ENCODE data around the gene CEP72.

Gene CEP72

GRCh38 chr5:660491-661030, 48.4 kb downstream of the CEP72 start:
- no peak for DNase-seq

DNA sequence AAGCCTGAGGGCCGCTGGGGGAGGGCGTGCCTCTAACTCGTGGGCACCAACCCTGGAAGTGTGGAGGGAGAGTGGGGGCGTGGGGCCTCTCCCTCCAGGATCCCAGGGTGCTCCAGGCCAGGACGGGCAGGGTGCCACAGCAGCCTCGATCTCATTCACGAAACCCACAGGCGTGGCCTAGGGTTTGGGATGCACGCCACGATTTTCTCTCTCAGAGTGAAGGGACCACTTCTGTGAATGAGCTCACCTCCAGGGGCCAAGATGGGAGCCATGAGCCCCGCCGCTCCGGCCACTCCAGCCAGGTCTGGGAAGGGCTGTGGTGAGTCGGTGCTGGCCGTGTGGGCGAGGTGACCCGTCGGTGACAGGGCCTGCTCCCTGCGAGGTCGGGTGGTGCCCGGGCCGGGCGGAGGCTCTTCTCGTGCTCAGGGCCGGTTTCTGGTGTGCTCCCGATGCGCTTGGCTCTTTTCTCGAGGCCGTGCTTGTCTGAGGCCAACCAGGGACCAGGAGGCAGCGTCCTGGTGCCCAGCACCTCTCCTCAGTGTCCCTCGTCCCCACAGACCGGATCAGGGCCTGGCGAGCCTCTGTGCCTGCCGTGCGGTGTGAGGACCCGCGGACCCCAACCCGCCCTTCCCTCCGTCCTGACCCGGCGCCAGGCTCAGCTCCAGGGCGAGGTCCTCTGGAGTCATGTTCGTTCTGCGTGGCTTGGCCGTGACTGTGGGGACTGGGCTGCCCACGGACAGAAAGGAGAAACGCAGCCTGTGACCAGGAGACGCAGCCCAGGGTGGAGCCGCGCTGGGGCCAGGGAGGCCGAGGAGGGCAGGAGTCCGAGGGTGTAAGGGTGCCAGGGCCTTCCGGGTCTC, 50.0 kb downstream of the CEP72 start:
- no peak for DNase-seq

- DNase-seq, result no peak
Observed at GRCh38 chr5:662751-663435, 50.8 kb downstream of the CEP72 start.

DNA sequence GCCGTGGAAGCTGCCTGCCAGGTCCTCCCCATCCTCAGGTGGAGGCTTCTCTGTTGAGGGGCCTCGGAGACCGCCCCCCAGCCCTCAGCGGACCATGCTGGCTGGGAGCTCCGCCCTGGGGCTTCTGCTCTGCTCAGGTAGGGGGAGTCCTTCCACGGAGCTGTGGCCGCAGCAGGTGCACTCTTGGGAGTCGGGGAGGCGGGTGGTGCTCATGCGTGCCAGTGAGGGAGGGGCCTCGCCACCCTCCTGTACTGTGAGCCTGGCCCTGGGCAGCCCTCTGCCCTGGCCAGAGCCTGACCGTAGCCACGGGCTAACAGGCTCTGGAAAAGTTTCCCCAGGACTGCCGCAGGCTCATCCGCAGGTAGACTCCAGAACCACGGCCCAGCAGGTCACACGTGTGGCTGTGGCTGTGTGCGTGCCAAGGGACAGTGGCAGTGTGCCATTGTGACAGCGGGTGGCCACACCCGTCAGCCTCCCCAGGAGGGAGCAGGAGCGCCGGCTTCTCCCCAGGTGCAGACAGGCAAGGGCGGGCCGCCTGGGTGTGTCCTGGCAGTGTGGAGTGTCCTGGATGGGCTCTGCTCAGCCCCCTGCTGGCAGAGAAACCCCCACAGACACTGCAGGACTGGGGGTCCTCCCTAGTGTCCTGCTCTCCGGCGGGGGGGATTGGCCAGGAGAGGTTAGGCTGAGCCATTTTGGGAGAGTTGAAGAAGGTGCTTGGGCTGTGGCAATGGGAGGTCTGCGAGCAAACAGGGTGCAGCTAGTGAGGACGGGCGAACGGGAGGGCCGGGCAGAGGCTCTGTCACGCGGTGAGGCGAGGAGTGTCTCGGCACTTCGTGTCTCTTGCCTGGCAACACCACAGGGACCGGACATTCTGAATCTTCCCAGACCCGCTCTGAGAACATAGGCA, 51.5 kb downstream of the CEP72 start:
- DNase-seq, result no peak

GRCh38 chr5:664343-664993, 52.3 kb downstream of the CEP72 start:
- DNase-seq, result peak in 1 of 5 donors; percentile 17

GRCh38 chr5:664994-665360, 52.8 kb downstream of the CEP72 start:
- DNase-seq, result peak in 1 of 5 donors; percentile 10

GRCh38 chr5:665541-665955, 53.4 kb downstream of the CEP72 start:
- no peak for DNase-seq

DNA sequence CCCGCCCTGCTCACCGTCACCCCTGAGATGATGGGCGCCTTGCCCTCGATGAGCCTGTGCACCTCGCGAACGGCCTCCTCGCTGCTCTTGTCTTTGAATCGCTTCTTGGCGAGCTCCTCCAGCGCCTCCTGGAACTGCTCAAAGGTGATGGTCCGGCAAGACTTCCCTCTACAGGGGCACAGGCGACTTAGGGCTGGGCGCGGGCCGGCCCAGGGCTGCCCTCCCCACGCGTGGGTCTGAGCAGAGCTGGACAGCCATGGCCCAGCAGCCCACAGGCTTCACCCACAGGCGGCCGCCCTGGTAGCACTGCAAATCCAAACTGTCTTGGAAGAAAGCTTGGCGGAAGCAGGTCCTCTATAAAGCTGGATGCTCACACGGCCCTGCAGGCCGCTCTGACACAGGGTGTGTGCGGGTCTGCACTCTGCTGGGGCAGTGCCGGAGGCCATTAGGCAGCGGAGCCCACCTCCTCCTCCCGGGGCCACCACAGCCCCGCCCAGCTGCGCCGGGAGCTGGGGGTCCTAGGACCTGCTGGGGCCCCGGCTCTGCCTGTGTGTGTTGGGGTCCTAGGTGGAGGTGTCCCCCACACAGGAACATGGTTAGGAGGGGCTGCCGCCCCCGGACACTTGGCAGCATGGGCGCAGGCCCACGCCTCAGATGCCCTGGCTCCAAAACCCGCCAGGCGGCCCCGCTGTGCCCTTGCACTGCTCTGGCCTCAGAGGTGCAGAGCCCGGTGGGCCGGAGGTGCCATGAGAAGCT, 54.0 kb downstream of the CEP72 start:
- no peak for DNase-seq

DNA sequence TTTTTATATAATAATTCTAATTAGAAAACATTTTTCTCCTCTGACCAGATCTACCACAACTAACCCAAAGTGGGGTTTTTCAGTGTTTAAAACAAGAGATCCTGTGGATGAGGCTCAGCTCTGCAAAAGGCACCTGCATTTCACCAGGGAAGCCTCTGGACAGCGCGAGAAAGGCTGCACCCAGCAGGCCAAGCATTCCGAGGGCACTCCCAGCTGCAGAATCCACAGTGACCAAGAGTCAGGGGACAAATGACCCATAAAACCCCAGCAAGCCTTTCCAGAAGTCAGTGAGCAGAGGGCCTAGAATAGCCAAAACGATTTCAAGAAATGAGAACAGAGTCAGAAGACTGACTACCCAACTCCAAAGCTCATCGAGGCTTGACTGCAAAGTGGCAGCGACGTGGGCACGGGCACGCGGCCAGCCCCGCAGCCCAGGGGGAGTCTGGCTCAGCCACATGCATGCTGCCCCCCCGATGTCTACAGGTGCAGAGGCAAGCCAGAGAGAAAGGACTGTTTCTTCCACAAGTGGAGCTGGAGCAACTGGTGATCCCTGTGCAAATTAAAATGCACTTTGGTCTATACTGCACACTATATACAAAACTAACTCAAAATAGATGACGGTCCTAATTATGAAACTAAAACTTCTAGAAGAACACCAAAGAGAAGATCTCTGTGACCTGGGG, 54.8 kb downstream of the CEP72 start:
- no peak for DNase-seq

DNA sequence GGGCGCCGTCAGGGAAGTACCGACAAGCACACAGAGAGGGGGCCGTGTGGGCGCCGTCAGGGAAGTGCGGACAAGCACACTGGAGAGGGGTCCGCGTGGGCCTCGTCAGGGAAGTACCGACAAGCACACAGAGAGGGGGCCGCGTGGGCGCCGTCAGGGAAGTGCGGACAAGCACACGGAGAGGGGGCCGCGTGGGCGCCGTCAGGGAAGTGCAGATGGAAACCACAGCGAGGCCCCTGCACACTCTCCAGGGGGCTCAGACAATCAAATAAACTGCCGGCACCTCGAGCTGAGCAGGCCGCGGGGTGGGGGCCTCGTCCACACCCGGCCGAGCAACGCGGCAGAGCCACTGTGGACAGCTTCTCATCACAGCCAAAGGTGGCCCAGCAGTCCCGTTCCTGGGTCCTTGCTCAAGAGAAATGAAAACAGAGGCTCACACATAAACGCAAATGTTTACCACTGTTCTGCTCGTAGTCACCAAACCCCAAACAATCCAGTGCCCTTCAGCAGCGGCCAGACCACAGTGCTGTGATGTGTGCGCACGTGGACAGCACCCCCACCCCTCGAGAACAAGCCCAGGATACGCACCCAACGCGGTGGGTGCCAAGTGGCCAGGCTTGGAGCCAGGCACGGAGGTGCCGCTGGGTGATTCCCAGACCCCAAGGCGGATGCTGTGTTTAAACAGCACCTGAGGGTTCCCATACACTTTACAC, 56.3 kb downstream of the CEP72 start:
- DNase-seq, result no peak

- peak in 3 of 5 donors; percentile 18 to 45 (median 42) for DNase-seq
Observed at GRCh38 chr5:669111-669841, 57.1 kb downstream of the CEP72 start.

- DNase-seq, result peak in 1 of 5 donors; percentile 12
Observed at GRCh38 chr5:669842-670395, 57.8 kb downstream of the CEP72 start.

DNA sequence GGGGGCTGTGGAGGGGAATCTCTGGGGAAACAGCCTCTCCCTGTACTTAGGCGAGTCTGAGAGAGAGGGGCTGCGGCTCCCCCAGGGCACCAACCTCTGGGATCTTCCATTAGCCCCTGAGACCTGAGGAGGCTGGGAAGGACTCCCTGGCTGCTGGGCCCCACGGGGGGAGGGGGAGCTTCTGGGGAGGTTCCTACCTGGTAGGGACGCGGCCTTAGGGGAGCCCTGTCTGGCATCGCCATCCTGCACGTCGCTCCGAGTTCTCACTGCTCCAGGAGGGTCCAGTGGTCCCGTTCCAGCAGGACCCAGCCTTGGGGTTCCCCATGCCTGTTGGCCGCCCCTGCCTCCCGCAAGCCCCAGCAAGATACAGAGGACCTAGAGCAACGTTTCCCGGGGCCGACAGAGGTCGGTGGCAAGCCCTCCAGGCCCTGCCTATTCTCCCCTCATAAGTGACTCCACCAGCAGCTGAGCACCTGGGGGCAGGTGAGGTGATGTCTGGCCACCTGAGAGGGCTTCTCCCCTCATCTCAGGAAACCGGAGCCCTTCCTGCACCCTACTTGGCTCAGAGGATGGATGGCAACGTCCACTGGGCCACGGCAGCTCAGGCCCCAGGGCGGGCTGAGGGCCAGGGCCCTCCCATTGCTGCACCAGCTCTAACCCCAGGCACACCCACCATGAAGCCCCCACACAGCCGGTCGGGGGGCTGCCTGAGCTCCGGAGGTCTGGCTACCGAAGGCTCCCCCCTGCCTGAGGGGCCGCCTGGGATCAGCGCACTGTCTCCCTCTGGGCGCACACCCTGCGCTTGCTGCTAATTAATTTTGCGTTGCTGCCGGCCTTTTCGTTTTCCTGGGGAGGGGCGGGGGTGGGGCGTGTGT, 58.5 kb downstream of the CEP72 start:
- no peak for DNase-seq

DNA sequence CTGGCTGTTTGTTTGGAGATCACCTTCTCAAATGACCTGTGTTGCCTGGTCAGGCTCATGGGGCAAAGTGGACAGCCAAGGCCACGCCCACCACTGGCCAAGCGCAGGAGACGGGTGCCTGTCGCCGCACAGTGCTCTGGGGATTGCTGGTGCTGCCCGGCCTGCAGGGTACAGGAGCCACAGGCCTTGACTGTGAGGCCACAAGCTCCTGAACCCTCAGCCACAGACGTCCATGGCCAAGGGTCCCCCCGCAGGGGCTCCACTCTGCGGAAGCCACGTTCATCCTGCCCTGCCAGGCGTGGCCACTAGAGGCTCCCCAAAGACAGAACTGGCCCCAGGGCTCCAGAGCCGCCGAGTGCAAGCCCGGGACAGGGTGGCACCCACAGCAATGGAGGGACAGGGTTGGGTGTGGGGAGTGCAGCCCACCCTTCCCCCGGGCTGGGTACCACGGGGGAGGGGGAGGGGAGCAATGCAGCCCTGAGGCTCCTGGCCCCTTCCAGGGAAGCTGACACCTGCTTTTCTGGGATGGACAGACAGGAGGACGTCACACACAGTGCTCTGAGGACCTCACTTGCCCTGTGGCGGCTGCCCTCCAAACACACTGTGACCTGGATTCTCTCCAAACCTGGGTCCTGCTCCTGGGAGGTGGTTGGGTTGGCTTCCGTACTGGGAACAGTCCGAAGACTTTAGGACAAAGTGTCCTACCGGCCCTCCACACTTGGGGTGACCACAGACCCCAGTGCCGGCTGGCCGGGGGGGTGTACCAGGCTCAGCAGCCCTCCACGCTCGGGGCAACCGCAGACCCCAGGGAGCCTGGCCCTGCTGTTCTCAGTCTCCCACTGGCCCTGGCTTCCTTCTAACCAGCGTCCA, 59.6 kb downstream of the CEP72 start:
- DNase-seq, result peak; percentile 37 to 64 (median 60)

DNA sequence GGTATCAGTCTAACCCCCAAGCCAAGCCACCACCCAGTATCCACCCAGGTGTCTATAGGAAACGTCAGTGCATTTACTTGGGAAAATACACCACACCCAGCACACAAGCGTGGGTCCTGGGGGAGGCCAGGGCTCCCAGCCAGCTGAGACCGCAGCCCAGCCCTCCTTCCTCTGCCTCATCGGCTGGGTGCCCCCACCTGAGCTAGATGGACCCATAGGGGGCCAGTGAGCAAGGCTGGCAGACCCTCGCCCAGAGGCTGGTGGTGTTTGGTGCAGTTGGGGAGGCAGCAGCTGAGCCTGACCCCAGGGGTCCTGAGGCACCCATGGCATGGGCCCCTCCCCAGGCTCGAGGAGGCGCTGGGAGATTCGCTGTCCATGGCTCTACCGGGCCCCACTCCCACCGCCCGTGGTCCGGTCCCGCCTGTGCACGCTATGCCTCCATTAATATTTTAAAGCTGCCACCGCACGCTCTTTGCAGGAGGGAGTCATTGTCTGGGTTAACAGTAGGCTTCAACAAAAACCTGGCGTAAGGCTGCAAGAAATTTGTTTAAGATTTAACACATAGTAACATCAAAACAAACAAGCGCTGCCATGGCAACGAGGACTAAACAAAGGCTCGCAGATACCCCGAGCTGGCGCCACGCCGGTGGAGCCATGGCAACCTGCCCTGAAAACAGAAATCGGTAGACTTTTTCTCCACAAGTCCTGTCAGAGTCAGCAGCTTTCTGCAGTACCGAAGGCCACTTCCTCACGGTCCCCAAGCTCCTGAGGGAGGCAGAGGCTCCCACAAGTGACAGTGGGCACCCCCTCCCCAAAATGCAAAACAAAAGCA, 60.4 kb downstream of the CEP72 start:
- peak; percentile 33 to 87 (median 83) for DNase-seq
